Liver (tissue), 9 donors: ENCODE results near the gene TSEN2. TPM values are rescaled to one million over a fixed set of nuclear protein-coding genes. Genes with fewer than 3 reads are reported as not detected.

Experiments
- DNase-seq: peaks from one replicate; pipeline ENCODE4 v3.0.0-alpha.2; 2017; ENCODE audit warnings: low spot score
- H3K27ac ChIP-seq, 2 donors: one replicate each; pipeline ENCODE4 v1.7.0; 2013; ENCODE audit warnings: inconsistent platforms in 2 of 2, low read length in 2 of 2, control low read depth in 1 of 2, low read depth in 1 of 2, mild to moderate bottlenecking in 1 of 2
- H3K27me3 ChIP-seq, 4 donors: one replicate each; pipeline versions ENCODE4 v1.6.1 to v1.7.0; 2013; ENCODE audit warnings: low read length in 3 of 4, inconsistent platforms in 1 of 4, mild to moderate bottlenecking in 1 of 4, moderate library complexity in 1 of 4; ENCODE audit not compliant: control insufficient read depth in 4 of 4, insufficient read depth in 4 of 4
- H3K36me3 ChIP-seq, 4 donors: one replicate each; pipeline versions ENCODE4 v1.6.1 to v1.7.0; 2013; ENCODE audit warnings: low read length in 3 of 4, mild to moderate bottlenecking in 3 of 4, low read depth in 1 of 4, moderate library complexity in 1 of 4; ENCODE audit not compliant: control insufficient read depth in 4 of 4, insufficient read depth in 3 of 4
- H3K4me1 ChIP-seq, 4 donors: one replicate each; pipeline versions ENCODE4 v1.6.1 to v1.7.0; 2013; ENCODE audit warnings: low read length in 3 of 4, mild to moderate bottlenecking in 3 of 4, moderate library complexity in 1 of 4; ENCODE audit not compliant: control insufficient read depth in 4 of 4, insufficient read depth in 4 of 4
- H3K4me3 ChIP-seq, 3 donors: one replicate each; pipeline versions ENCODE4 v1.6.1 to v1.7.0; 2013; ENCODE audit warnings: low read length in 3 of 3, control low read depth in 1 of 3, low read depth in 1 of 3, mild to moderate bottlenecking in 1 of 3
- H3K9ac ChIP-seq, 2 donors: one replicate each; pipeline ENCODE4 v1.7.0; 2013; ENCODE audit warnings: low read length in 2 of 2, mild to moderate bottlenecking in 2 of 2, moderate library complexity in 2 of 2, control low read depth in 1 of 2, low read depth in 1 of 2
- H3K9me3 ChIP-seq, 4 donors: one replicate each; pipeline versions ENCODE4 v1.6.1 to v1.7.0; 2013; ENCODE audit warnings: low read length in 3 of 4; ENCODE audit not compliant: control insufficient read depth in 4 of 4
- CTCF ChIP-seq: fragments of 150-350 bp; IDR thresholded peaks from 2 replicates; pipeline ENCODE4 v1.5.1; 2017; ENCODE audit warnings: improper control_type of control experiment, low read depth, low read length; ENCODE audit not compliant: missing input control
- EGR1 ChIP-seq, 2 donors: IDR thresholded peaks; 2 replicates each; pipeline ENCODE4 v1.6.1; 2016 to 2018; ENCODE audit warnings: antibody characterized with exemption in 2 of 2, low read depth in 2 of 2
- FOXA1 ChIP-seq: IDR thresholded peaks from 2 replicates; pipeline ENCODE4 v1.6.1; 2016; ENCODE audit warnings: antibody characterized with exemption
- FOXA2 ChIP-seq: IDR thresholded peaks from 2 replicates; pipeline ENCODE4 v1.6.1; 2016; ENCODE audit warnings: antibody characterized with exemption
- GABPA ChIP-seq, 2 donors: IDR thresholded peaks in 1 of 2; conservative IDR thresholded peaks in 1 of 2; 2 replicates each; pipeline ENCODE4 v1.6.1; 2016; ENCODE audit warnings: antibody characterized with exemption in 2 of 2, mild to moderate bottlenecking in 1 of 2, moderate library complexity in 1 of 2
- HNF4A ChIP-seq, 2 donors: conservative IDR thresholded peaks; 2 replicates each; pipeline ENCODE4 v1.6.1; 2016; ENCODE audit warnings: antibody characterized with exemption in 2 of 2, mild to moderate bottlenecking in 2 of 2
- HNF4G ChIP-seq: IDR thresholded peaks from 2 replicates; pipeline ENCODE4 v1.6.1; 2016; ENCODE audit warnings: antibody characterized with exemption
- JUND ChIP-seq, 2 donors: IDR thresholded peaks; 2 replicates each; pipeline ENCODE4 v1.6.1; 2016; ENCODE audit warnings: antibody characterized with exemption in 2 of 2
- MAX ChIP-seq: IDR thresholded peaks from 2 replicates; pipeline ENCODE4 v1.6.1; 2016; ENCODE audit warnings: antibody characterized with exemption
- RAD21 ChIP-seq, 2 donors: IDR thresholded peaks; 2 replicates each; pipeline ENCODE4 v1.6.1; 2016; ENCODE audit warnings: antibody characterized with exemption in 2 of 2, mild to moderate bottlenecking in 2 of 2
- RXRA ChIP-seq, 2 donors: IDR thresholded peaks; 2 replicates each; pipeline ENCODE4 v1.6.1; 2017 to 2018; ENCODE audit warnings: antibody characterized with exemption in 2 of 2, mild to moderate bottlenecking in 1 of 2
- SP1 ChIP-seq: IDR thresholded peaks from 2 replicates; pipeline ENCODE4 v1.6.1; 2018; ENCODE audit warnings: antibody characterized with exemption, mild to moderate bottlenecking
- TAF1 ChIP-seq: conservative IDR thresholded peaks from 2 replicates; pipeline ENCODE4 v1.6.1; 2016; ENCODE audit warnings: antibody characterized with exemption, mild to moderate bottlenecking
- YY1 ChIP-seq: IDR thresholded peaks from 2 replicates; pipeline ENCODE4 v1.6.1; 2016; ENCODE audit warnings: antibody characterized with exemption, mild to moderate bottlenecking
- ZBTB33 ChIP-seq: IDR thresholded peaks from 2 replicates; pipeline ENCODE4 v1.6.1; 2016; ENCODE audit warnings: antibody characterized with exemption
- WGBS: extraction: QIAGEN DNeasy Blood & Tissue Kit; methylation state at CpG from one replicate; pipeline ENCODE4 v1.1.7; 2013; 5-methylcytosine and 5-hydroxymethylcytosine counted together
- polyA plus RNA-seq, 2 donors: library from polyadenylated mRNA; stranded (reverse) in 1 of 2; unstranded in 1 of 2; fragments of 200-250 nt in 1 of 2; fragments of >200 nt in 1 of 2; fragmentation: Nextera tagmentation in 1 of 2; extraction: Ambion mirVana in 1 of 2; gene quantifications; one replicate each; pipeline versions ENCODE4 v1.2.1 to v1.2.3, GENCODE V29; 2013 to 2015
- total RNA-seq, 2 donors: library from RNA; depleted of rRNA; stranded (reverse); fragments of >200 nt; gene quantifications; one replicate each; pipeline ENCODE4 v1.2.3, GENCODE V29; 2014
- TF ChIP-seq, protein P1 (sequence below): IDR thresholded peaks from 2 replicates; pipeline ENCODE4 v1.6.1; 2016; ENCODE audit warnings: antibody characterized with exemption
- donor health status: healthy.
- donor health status: healthy.
- donor health status: healthy.
- donor health status: healthy.
- donor health status: healthy.

TSEN2 gene
- total and polyA plus RNA-seq, 4 donors = 4.1 to 14.1 (median 6.9) TPM

- Histone ChIP-seq H3K9me3 (no peaks in the 10 kb centered on the region), H3K4me1 (no peaks in the 10 kb centered on the region), H3K9ac (no peak overlapping the region), H3K27me3 (no peaks in the 10 kb centered on the region), H3K36me3 (no peaks in the 10 kb centered on the region), H3K27ac (no peak overlapping the region), H3K4me3 (no peak overlapping the region)
- TF ChIP-seq ZBTB33 (no peak), RAD21 (IDR thresholded peaks at IDR 0.05) (no peak), RXRA (IDR thresholded peaks at IDR 0.05) (no peak), HNF4A (conservative IDR thresholded peaks at IDR 0.05) (no peak), CTCF (no peak), GABPA (IDR thresholded peaks at IDR 0.05 in 1 of 2, conservative IDR thresholded peaks at IDR 0.05 in 1 of 2) (no peak), HNF4G (no peak), FOXA1 (no peak), YY1 (no peak), TAF1 (no peak), SP1 (no peak), JUND (IDR thresholded peaks at IDR 0.05) (no peak), MAX (no peak), EGR1 (IDR thresholded peaks at IDR 0.05; ENCODE audit: low read depth in 2 of 2) (no peak), FOXA2 (no peak)
- TF ChIP-seq, protein P1, sequence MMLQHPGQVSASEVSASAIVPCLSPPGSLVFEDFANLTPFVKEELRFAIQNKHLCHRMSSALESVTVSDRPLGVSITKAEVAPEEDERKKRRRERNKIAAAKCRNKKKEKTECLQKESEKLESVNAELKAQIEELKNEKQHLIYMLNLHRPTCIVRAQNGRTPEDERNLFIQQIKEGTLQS = no peak
- DNase-seq = no peak
- 82% methylated on average over 20 of the region's 20 CpGs for WGBS
These were observed 41.4 kb upstream of the TSEN2 start for GRCh38 chr3:12442654-12443501.

GRCh38 chr3:12443781-12444522, 40.3 kb upstream of the TSEN2 start:
- 96% methylated on average over 10 of the region's 10 CpGs for WGBS
- Histone ChIP-seq H3K27me3 (no peaks in the 10 kb centered on the region), H3K27ac (no peak overlapping the region)

More at GRCh38 chr3:12443781-12444522, 40.3 kb upstream of the TSEN2 start:
- no peak overlapping the region for H3K9ac ChIP-seq
- TF ChIP-seq EGR1 (IDR thresholded peaks at IDR 0.05; ENCODE audit: low read depth in 2 of 2) = no peak
- no peak for TF ChIP-seq HNF4G
- TF ChIP-seq HNF4A (conservative IDR thresholded peaks at IDR 0.05) = no peak
- no peak for TF ChIP-seq JUND (IDR thresholded peaks at IDR 0.05)
- TF ChIP-seq YY1 = no peak
- no peak for TF ChIP-seq RXRA (IDR thresholded peaks at IDR 0.05)
- no peak for TF ChIP-seq FOXA1
- TF ChIP-seq SP1 = no peak
- H3K4me3 ChIP-seq = no peak overlapping the region
- H3K36me3 ChIP-seq = no peaks in the 10 kb centered on the region
- no peaks in the 10 kb centered on the region for H3K9me3 ChIP-seq
- no peaks in the 10 kb centered on the region for H3K4me1 ChIP-seq
- DNase-seq = no peak
